H1 (cell line): ENCODE measurements around the gene NYAP2. TPM values are rescaled to one million over a fixed set of nuclear protein-coding genes. Genes with fewer than 3 reads are reported as not detected.

Experiments used
- CTCF ChIA-PET: fragments of 300-600 bp; sonication (Branson Sonifier 250); formaldehyde crosslinking; loops from one replicate; lab custom pipeline; 2021; ENCODE audit not compliant: partially characterized antibody; lab: Charles Lee
- POLR2A ChIA-PET: fragments of 300-600 bp; sonication (Branson Sonifier 250); formaldehyde crosslinking; loops from one replicate; lab custom pipeline; 2021; ENCODE audit warnings: inconsistent platforms; ENCODE audit not compliant: partially characterized antibody; lab: Charles Lee
- DNase-seq, 2 experiments: peaks; one replicate each; pipeline versions ENCODE4 v3.0.0 to v3.0.0-alpha.2; 2010 to 2022; ENCODE audit warnings: low spot score in 2 of 2, low read depth in 1 of 2, mixed read lengths in 1 of 2
- FAIRE-seq: peaks from 2 replicates; lab custom pipeline; 2011; peaks lifted over from hg19 to GRCh38; lab: Jason Lieb, UNC
- H2AFZ ChIP-seq: 2 replicates; pipeline ENCODE4 v1.8.1; 2012; ENCODE audit warnings: low read length, inconsistent platforms
- H2AK5ac ChIP-seq: 2 replicates; pipeline ENCODE4 v1.6.1; 2013; ENCODE audit warnings: low read depth, low read length
- H2BK120ac ChIP-seq: replicated peaks from 2 replicates; pipeline ENCODE3; 2013; ENCODE audit warnings: low read depth, low read length, inconsistent platforms
- H2BK12ac ChIP-seq: 2 replicates; pipeline ENCODE4 v1.6.1; 2013; ENCODE audit warnings: low read depth, low read length
- H2BK15ac ChIP-seq: 2 replicates; pipeline ENCODE4 v1.6.1; 2013; ENCODE audit warnings: low read length
- H2BK20ac ChIP-seq: 2 replicates; pipeline ENCODE4 v1.6.1; 2013; ENCODE audit warnings: low read length
- H2BK5ac ChIP-seq: 2 replicates; pipeline ENCODE4 v1.6.1; 2013; ENCODE audit warnings: low read depth, low read length
- H3K14ac ChIP-seq: 2 replicates; pipeline ENCODE4 v1.6.1; 2013; ENCODE audit warnings: inconsistent platforms; ENCODE audit not compliant: insufficient read length
- H3K18ac ChIP-seq: 2 replicates; pipeline ENCODE4 v1.6.1; 2013; ENCODE audit warnings: low read length; ENCODE audit errors: extremely low read depth
- H3K23ac ChIP-seq: 2 replicates; pipeline ENCODE4 v1.6.1; 2013; ENCODE audit warnings: inconsistent platforms; ENCODE audit not compliant: insufficient read length
- H3K23me2 ChIP-seq: 2 replicates; pipeline ENCODE4 v1.6.1; 2013; ENCODE audit warnings: low read depth, low read length
- H3K27ac ChIP-seq: 2 replicates; pipeline ENCODE4 v1.6.1; 2011; ENCODE audit warnings: low read depth, low read length, inconsistent platforms
- H3K27me3 ChIP-seq, 4 experiments: replicated peaks in 1 of 4; 1 replicate in 1 of 4; 2 replicates in 3 of 4; pipeline versions ENCODE4 v1.6.1 to v1.8.1; 2011 to 2013; ENCODE audit warnings: low read length in 3 of 4, mild to moderate bottlenecking in 3 of 4, inconsistent platforms in 2 of 4, mixed read lengths in 2 of 4, moderate library complexity in 1 of 4; ENCODE audit not compliant: control insufficient read depth in 3 of 4, insufficient read depth in 3 of 4; ENCODE audit errors: extremely low read depth in 1 of 4
- H3K36me3 ChIP-seq, 4 experiments: 2 replicates each; pipeline versions ENCODE4 v1.6.1 to v1.8.1; 2011 to 2013; ENCODE audit warnings: mild to moderate bottlenecking in 4 of 4, low read length in 3 of 4, moderate library complexity in 2 of 4, control low read depth in 1 of 4, inconsistent platforms in 1 of 4; ENCODE audit not compliant: insufficient read depth in 4 of 4, control insufficient read depth in 2 of 4
- H3K4ac ChIP-seq: replicated peaks from 2 replicates; pipeline ENCODE3; 2013; ENCODE audit warnings: low read length, low read depth, mixed read lengths, inconsistent platforms; ENCODE audit not compliant: insufficient read length
- H3K4me1 ChIP-seq, 4 experiments: replicated peaks in 1 of 4; 1 replicate in 1 of 4; 2 replicates in 3 of 4; pipeline versions ENCODE4 v1.6.1 to v1.8.1; 2011 to 2013; ENCODE audit warnings: low read length in 3 of 4, inconsistent platforms in 2 of 4, mixed read lengths in 1 of 4; ENCODE audit not compliant: insufficient read depth in 4 of 4, control insufficient read depth in 3 of 4
- H3K4me2 ChIP-seq, 2 experiments: 2 replicates each; pipeline versions ENCODE4 v1.6.1 to v1.8.1; 2011 to 2013; ENCODE audit warnings: low read depth in 2 of 2, low read length in 2 of 2, control low read depth in 1 of 2, inconsistent platforms in 1 of 2, mild to moderate bottlenecking in 1 of 2; ENCODE audit not compliant: insufficient read depth in 1 of 2
- H3K4me3 ChIP-seq, 4 experiments: fragments of 200-600, 300-600 bp in 1 of 4; sonication (generic), shearing (Covaris generic), sonication (Bioruptor Twin) in 1 of 4; 2 replicates each; pipeline versions ENCODE4 v1.5.1 to v1.8.1; 2011 to 2016; ENCODE audit warnings: low read length in 4 of 4, low read depth in 3 of 4, control low read depth in 2 of 4, inconsistent platforms in 2 of 4, mild to moderate bottlenecking in 2 of 4, mixed read lengths in 1 of 4, moderate library complexity in 1 of 4; ENCODE audit not compliant: insufficient read depth in 2 of 4; ENCODE audit errors: extremely low read depth in 1 of 4
- H3K56ac ChIP-seq: replicated peaks from 2 replicates; pipeline ENCODE3; 2013; ENCODE audit warnings: low read depth, mild to moderate bottlenecking, mixed read lengths, low read length, inconsistent platforms; ENCODE audit not compliant: insufficient read length
- H3K79me1 ChIP-seq: 2 replicates; pipeline ENCODE4 v1.6.1; 2013; ENCODE audit warnings: low read depth, low read length, control low read depth
- H3K79me2 ChIP-seq, 2 experiments: 2 replicates each; pipeline versions ENCODE4 v1.6.1 to v1.8.1; 2012 to 2013; ENCODE audit warnings: low read length in 2 of 2, mild to moderate bottlenecking in 2 of 2, inconsistent platforms in 1 of 2; ENCODE audit not compliant: insufficient read depth in 2 of 2, control insufficient read depth in 1 of 2
- H3K9ac ChIP-seq, 4 experiments: replicated peaks in 1 of 4; 1 replicate in 1 of 4; 2 replicates in 3 of 4; pipeline versions ENCODE4 v1.6.1 to v1.8.1; 2011 to 2013; ENCODE audit warnings: low read depth in 3 of 4, low read length in 3 of 4, control low read depth in 2 of 4, mild to moderate bottlenecking in 2 of 4, moderate library complexity in 2 of 4, inconsistent platforms in 1 of 4; ENCODE audit errors: extremely low read depth in 1 of 4
- H3K9me3 ChIP-seq, 2 experiments: 2 replicates each; pipeline versions ENCODE4 v1.6.1 to v1.8.1; 2012 to 2013; ENCODE audit warnings: mild to moderate bottlenecking in 2 of 2, moderate library complexity in 2 of 2, control low read depth in 1 of 2, inconsistent platforms in 1 of 2, low read depth in 1 of 2, low read length in 1 of 2, mixed read lengths in 1 of 2; ENCODE audit not compliant: insufficient read depth in 2 of 2
- H4K20me1 ChIP-seq, 2 experiments: replicated peaks in 1 of 2; 2 replicates each; pipeline versions ENCODE3 to v1.8.1; 2011 to 2013; ENCODE audit warnings: inconsistent platforms in 2 of 2, low read length in 2 of 2, mild to moderate bottlenecking in 1 of 2; ENCODE audit not compliant: insufficient read depth in 2 of 2, control insufficient read depth in 1 of 2
- H4K5ac ChIP-seq: 2 replicates; pipeline ENCODE4 v1.6.1; 2013; ENCODE audit warnings: low read length, low read depth, mixed read lengths, inconsistent platforms; ENCODE audit not compliant: insufficient read length
- H4K8ac ChIP-seq: 2 replicates; pipeline ENCODE4 v1.8.0; 2013; ENCODE audit warnings: mild to moderate bottlenecking, moderate library complexity, low read length, inconsistent platforms; ENCODE audit not compliant: insufficient read depth; ENCODE audit errors: extremely low read depth
- H4K91ac ChIP-seq: replicated peaks from 2 replicates; pipeline ENCODE3; 2013; ENCODE audit warnings: low read length, mixed read lengths, inconsistent platforms; ENCODE audit not compliant: insufficient read length
- CTBP2 ChIP-seq: IDR thresholded peaks from 2 replicates; pipeline ENCODE4 v1.7.0; 2011; ENCODE audit warnings: borderline replicate concordance, mild to moderate bottlenecking, moderate library complexity, mixed read lengths, low read length; ENCODE audit not compliant: insufficient read depth, insufficient read length
- HDAC2 ChIP-seq, 2 experiments: fragments of 300-600 bp in 1 of 2; sonication (generic) in 1 of 2; IDR thresholded peaks; 2 replicates each; pipeline ENCODE4 v1.6.1; 2011 to 2012; ENCODE audit warnings: low read depth in 2 of 2, low read length in 2 of 2, mild to moderate bottlenecking in 2 of 2, moderate library complexity in 2 of 2, borderline replicate concordance in 1 of 2, inconsistent platforms in 1 of 2
- HDAC6 ChIP-seq: IDR thresholded peaks from one replicate; pipeline ENCODE4 v1.7.1; 2012; ENCODE audit warnings: low read depth, mild to moderate bottlenecking, inconsistent platforms, low read length, moderate library complexity
- SIX5 ChIP-seq: IDR thresholded peaks from 2 replicates; pipeline ENCODE4 v1.6.1; 2011; ENCODE audit warnings: mild to moderate bottlenecking, low read depth, low read length
- SP4 ChIP-seq: IDR thresholded peaks from 2 replicates; pipeline ENCODE4 v1.6.1; 2012; ENCODE audit warnings: low read length, inconsistent platforms
- TCF12 ChIP-seq: IDR thresholded peaks from 2 replicates; pipeline ENCODE4 v1.6.1; 2011; ENCODE audit warnings: low read depth, mild to moderate bottlenecking, low read length
- TEAD4 ChIP-seq: IDR thresholded peaks from 2 replicates; pipeline ENCODE4 v1.6.1; 2012; ENCODE audit warnings: low read depth, low read length, inconsistent platforms, mixed read lengths
- polyA plus RNA-seq, 7 experiments: library from polyadenylated mRNA; depleted of rRNA in 3 of 7; stranded (reverse) in 5 of 7; unstranded in 2 of 7; fragments of >200 nt in 5 of 7; fragments of 200-250 nt in 2 of 7; gene quantifications; 1 replicate in 5 of 7; 2 replicates in 1 of 7; 4 replicates in 1 of 7; pipeline versions ENCODE4 v1.2.1 to v1.2.3, GENCODE V29; 2011 to 2013; ENCODE audit warnings: missing spikeins in 2 of 7, mixed read lengths in 2 of 7
- total RNA-seq: library from RNA; stranded (reverse); fragmentation: NEBNext Ultra II Directional; extraction: Animal tissue kit (Norgen Biotek cat#: 25700); gene quantifications from 2 replicates; pipeline ENCODE4 v1.2.1, GENCODE V29; 2021

The NYAP2 gene
- total and polyA plus RNA-seq, 2 of the 8 experiments (the other 6 are each of a cell fraction or from before 2014, with no cell fraction given) = not detected

- ChIA-PET POLR2A (no interaction called here), CTCF (interaction anchor here (0.6 to 0.8 kb wide), 2 partner anchors 317 to 583 kb away, joined by 3 read pairs; no protein-coding TSS in a partner anchor)
- H2BK12ac ChIP-seq = no peak overlapping the region
- no peaks in the 10 kb centered on the region; a peak in 1 of 7 replicates for H3K27me3 ChIP-seq
- no peaks in the 10 kb centered on the region for H3K4me1 ChIP-seq
- H3K4ac ChIP-seq = no peak overlapping the region
- H4K20me1 ChIP-seq = no peaks in the 10 kb centered on the region
- H3K18ac ChIP-seq = no peak overlapping the region
- H3K79me2 ChIP-seq = no peaks in the 10 kb centered on the region
- H3K9ac ChIP-seq = no peak overlapping the region
- H2AFZ ChIP-seq = no peak overlapping the region
- H4K5ac ChIP-seq = no peak overlapping the region
- no peak overlapping the region for H3K27ac ChIP-seq
- no peak overlapping the region for H2AK5ac ChIP-seq
- no peak overlapping the region for H2BK20ac ChIP-seq
- H2BK5ac ChIP-seq = no peak overlapping the region
- TF ChIP-seq TCF12 (no peak), HDAC6 (no peak), SP4 (no peak), SIX5 (no peak), TEAD4 (no peak), HDAC2 (IDR thresholded peaks at IDR 0.05; ENCODE audit: borderline replicate concordance in 1 of 2, low read depth in 2 of 2, low read length in 2 of 2) (no peak), CTBP2 (no peak)
- H3K9me3 ChIP-seq = no peaks in the 10 kb centered on the region
- no peaks in the 10 kb centered on the region for H3K23me2 ChIP-seq
- no peaks in the 10 kb centered on the region for H3K79me1 ChIP-seq
- no peak overlapping the region for H3K14ac ChIP-seq
- no peak overlapping the region for H3K4me3 ChIP-seq
- H4K8ac ChIP-seq = no peak overlapping the region
- H3K36me3 ChIP-seq = no peaks in the 10 kb centered on the region
- no peak overlapping the region for H3K23ac ChIP-seq
- DNase-seq = no peak
- FAIRE-seq = no peak
- H3K56ac ChIP-seq = no peak overlapping the region
- H3K4me2 ChIP-seq = no peak overlapping the region
- H2BK120ac ChIP-seq = no peak overlapping the region
- no peak overlapping the region for H2BK15ac ChIP-seq
- H4K91ac ChIP-seq = no peak overlapping the region
Observed at GRCh38 chr2:225600444-225600843, 200.9 kb downstream of the NYAP2 start.
